ENCODE measurements around the gene ADAMTS19.

The ADAMTS19 gene, protein sequence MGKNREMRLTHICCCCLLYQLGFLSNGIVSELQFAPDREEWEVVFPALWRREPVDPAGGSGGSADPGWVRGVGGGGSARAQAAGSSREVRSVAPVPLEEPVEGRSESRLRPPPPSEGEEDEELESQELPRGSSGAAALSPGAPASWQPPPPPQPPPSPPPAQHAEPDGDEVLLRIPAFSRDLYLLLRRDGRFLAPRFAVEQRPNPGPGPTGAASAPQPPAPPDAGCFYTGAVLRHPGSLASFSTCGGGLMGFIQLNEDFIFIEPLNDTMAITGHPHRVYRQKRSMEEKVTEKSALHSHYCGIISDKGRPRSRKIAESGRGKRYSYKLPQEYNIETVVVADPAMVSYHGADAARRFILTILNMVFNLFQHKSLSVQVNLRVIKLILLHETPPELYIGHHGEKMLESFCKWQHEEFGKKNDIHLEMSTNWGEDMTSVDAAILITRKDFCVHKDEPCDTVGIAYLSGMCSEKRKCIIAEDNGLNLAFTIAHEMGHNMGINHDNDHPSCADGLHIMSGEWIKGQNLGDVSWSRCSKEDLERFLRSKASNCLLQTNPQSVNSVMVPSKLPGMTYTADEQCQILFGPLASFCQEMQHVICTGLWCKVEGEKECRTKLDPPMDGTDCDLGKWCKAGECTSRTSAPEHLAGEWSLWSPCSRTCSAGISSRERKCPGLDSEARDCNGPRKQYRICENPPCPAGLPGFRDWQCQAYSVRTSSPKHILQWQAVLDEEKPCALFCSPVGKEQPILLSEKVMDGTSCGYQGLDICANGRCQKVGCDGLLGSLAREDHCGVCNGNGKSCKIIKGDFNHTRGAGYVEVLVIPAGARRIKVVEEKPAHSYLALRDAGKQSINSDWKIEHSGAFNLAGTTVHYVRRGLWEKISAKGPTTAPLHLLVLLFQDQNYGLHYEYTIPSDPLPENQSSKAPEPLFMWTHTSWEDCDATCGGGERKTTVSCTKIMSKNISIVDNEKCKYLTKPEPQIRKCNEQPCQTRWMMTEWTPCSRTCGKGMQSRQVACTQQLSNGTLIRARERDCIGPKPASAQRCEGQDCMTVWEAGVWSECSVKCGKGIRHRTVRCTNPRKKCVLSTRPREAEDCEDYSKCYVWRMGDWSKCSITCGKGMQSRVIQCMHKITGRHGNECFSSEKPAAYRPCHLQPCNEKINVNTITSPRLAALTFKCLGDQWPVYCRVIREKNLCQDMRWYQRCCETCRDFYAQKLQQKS

GRCh38 chr5:129459777-129460671, at the start of gene ADAMTS19:
Gene ADAMTS19 (plus strand): TSS chr5:129460298. CDS start chr5:129460392, 94 bp downstream.
- peak; percentile 40 for DNase-seq
- Histone ChIP-seq H3K27me3 (replicated peaks) (peaks cover 24% of the 10 kb centered on the region), H3K36me3 (replicated peaks) (no peaks in the 10 kb centered on the region), H3K27ac (no peak within 1 kb of the TSS), H3K4me3 (ENCODE audit: low read depth, low read length) (peak within 1 kb of the TSS; percentile 56)
- TF ChIP-seq, protein P1, sequence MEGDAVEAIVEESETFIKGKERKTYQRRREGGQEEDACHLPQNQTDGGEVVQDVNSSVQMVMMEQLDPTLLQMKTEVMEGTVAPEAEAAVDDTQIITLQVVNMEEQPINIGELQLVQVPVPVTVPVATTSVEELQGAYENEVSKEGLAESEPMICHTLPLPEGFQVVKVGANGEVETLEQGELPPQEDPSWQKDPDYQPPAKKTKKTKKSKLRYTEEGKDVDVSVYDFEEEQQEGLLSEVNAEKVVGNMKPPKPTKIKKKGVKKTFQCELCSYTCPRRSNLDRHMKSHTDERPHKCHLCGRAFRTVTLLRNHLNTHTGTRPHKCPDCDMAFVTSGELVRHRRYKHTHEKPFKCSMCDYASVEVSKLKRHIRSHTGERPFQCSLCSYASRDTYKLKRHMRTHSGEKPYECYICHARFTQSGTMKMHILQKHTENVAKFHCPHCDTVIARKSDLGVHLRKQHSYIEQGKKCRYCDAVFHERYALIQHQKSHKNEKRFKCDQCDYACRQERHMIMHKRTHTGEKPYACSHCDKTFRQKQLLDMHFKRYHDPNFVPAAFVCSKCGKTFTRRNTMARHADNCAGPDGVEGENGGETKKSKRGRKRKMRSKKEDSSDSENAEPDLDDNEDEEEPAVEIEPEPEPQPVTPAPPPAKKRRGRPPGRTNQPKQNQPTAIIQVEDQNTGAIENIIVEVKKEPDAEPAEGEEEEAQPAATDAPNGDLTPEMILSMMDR (IDR thresholded peaks at IDR 0.05; ENCODE audit: low read depth, low read length, missing control alignments), result no peak
- in situ Hi-C loops (cut with HindIII; ENCODE audit: low pct_ligation_motif_present, low sequenced_read_pairs), result no loop called here

DNA sequence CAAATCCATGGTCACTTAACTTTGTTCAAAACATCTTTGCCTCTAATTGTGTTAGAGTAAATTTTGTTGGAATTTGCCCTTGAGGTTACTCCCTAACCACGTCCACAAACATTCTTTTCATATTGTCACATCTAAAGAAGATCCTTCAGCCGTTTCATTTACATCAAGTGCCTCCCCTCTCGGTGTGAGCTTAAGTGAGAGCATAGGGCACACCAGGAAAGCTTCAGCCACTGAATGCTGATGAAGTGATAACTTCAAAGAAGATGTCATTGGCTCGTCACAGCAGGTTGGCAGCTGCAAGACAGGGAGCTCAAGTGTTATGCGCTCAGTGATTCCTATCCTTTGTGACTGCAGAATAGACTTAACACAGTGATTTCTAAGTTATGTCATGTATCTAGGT, 49.6 kb upstream of the ADAMTS19 start:
- H3K27me3 ChIP-seq (replicated peaks), result no peaks in the 10 kb centered on the region
- in situ Hi-C loops (cut with HindIII; ENCODE audit: low pct_ligation_motif_present, low sequenced_read_pairs), result no loop called here
- TF ChIP-seq, protein P1 (IDR thresholded peaks at IDR 0.05; ENCODE audit: low read depth, low read length, missing control alignments), result no peak
- DNase-seq, result no peak
- no peaks in the 10 kb centered on the region for H3K36me3 ChIP-seq (replicated peaks)
- no peak overlapping the region for H3K4me3 ChIP-seq (ENCODE audit: low read depth, low read length)
- H3K27ac ChIP-seq, result no peak overlapping the region

- no peak overlapping the region for H3K4me3 ChIP-seq (ENCODE audit: low read depth, low read length)
- in situ Hi-C loops (cut with HindIII; ENCODE audit: low pct_ligation_motif_present, low sequenced_read_pairs), result no loop called here
- no peaks in the 10 kb centered on the region for H3K27me3 ChIP-seq (replicated peaks)
- H3K27ac ChIP-seq, result no peak overlapping the region
- TF ChIP-seq, protein P1 (IDR thresholded peaks at IDR 0.05; ENCODE audit: low read depth, low read length, missing control alignments), result no peak
- no peaks in the 10 kb centered on the region for H3K36me3 ChIP-seq (replicated peaks)
- DNase-seq, result no peak
Observed at GRCh38 chr5:129412721-129413120, 47.4 kb upstream of the ADAMTS19 start.

GRCh38 chr5:129413570-129413969, 46.5 kb upstream of the ADAMTS19 start:
- H3K27me3 ChIP-seq (replicated peaks), result no peaks in the 10 kb centered on the region
- in situ Hi-C loops (cut with HindIII; ENCODE audit: low pct_ligation_motif_present, low sequenced_read_pairs), result no loop called here
- TF ChIP-seq, protein P1 (IDR thresholded peaks at IDR 0.05; ENCODE audit: low read depth, low read length, missing control alignments), result no peak
- no peak for DNase-seq
- no peaks in the 10 kb centered on the region for H3K36me3 ChIP-seq (replicated peaks)
- H3K4me3 ChIP-seq (ENCODE audit: low read depth, low read length), result no peak overlapping the region
- no peak overlapping the region for H3K27ac ChIP-seq

DNA sequence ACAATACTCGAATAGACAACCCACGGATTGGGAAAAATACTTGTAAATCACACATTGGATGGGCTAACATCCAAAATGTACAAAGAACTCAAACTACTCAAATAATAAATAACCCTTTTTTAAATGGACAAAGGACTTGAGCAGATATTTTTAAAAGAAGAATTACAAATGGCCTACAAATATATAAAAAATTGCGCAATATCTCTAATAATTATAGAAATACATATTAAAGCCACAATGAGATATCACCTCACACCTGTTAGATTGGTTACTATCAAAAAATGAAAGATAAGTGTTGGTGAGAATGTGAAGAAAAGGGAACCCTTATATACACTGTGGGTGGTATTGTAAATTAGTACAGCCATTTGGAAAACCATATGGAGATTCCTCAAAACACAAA, 40.8 kb upstream of the ADAMTS19 start:
- in situ Hi-C loops (cut with HindIII; ENCODE audit: low pct_ligation_motif_present, low sequenced_read_pairs), result no loop called here
- no peak for DNase-seq
- Histone ChIP-seq H3K27ac (no peak overlapping the region), H3K27me3 (replicated peaks) (no peaks in the 10 kb centered on the region), H3K4me3 (ENCODE audit: low read depth, low read length) (no peak overlapping the region), H3K36me3 (replicated peaks) (no peaks in the 10 kb centered on the region)
- TF ChIP-seq, protein P1 (IDR thresholded peaks at IDR 0.05; ENCODE audit: low read depth, low read length, missing control alignments), result no peak
